Peyer's patch (tissue), 4 donors: ENCODE data around the gene RPL13A. TPM values are rescaled to one million over a fixed set of nuclear protein-coding genes. Genes with fewer than 3 reads are reported as not detected.

Experiments
- DNase-seq, 3 donors: peaks; one replicate each; pipeline ENCODE4 v3.0.0-alpha.2; 2017 to 2019
- H3K27ac ChIP-seq, 4 donors: fragments of 200-600 bp; sonication (generic); one replicate each; pipeline ENCODE4 v1.5.1; 2016 to 2019
- H3K27me3 ChIP-seq, 2 donors: fragments of 200-600 bp; sonication (generic); one replicate each; pipeline ENCODE4 v1.5.1; 2019
- H3K36me3 ChIP-seq, 3 donors: fragments of 200-600 bp; sonication (generic); one replicate each; pipeline ENCODE4 v1.5.1; 2016 to 2019
- H3K4me1 ChIP-seq, 4 donors: fragments of 200-600 bp; sonication (generic); one replicate each; pipeline ENCODE4 v1.5.1; 2016 to 2019
- H3K4me3 ChIP-seq, 4 donors: fragments of 200-600 bp; sonication (generic); 1 replicate in 3 of 4; 2 replicates in 1 of 4; pipeline ENCODE4 v1.5.1; 2016 to 2019; ENCODE audit warnings: mild to moderate bottlenecking in 1 of 4
- H3K9me3 ChIP-seq, 4 donors: fragments of 200-600 bp; sonication (generic); one replicate each; pipeline ENCODE4 v1.5.1; 2016 to 2019; ENCODE audit warnings: mild to moderate bottlenecking in 1 of 4
- POLR2A ChIP-seq, 2 donors: fragments of 450-650 bp; IDR thresholded peaks; one replicate each; pipeline ENCODE4 v1.5.1; 2017; ENCODE audit warnings: antibody characterized with exemption in 2 of 2, mild to moderate bottlenecking in 2 of 2, moderate library complexity in 2 of 2
- total RNA-seq, 4 donors: library from RNA; depleted of rRNA; stranded (reverse); fragments of >200 nt; gene quantifications; one replicate each; pipeline ENCODE4 v1.1.0, GENCODE V29; 2016
- TF ChIP-seq, protein P1 (sequence below), 6 experiments: fragments of 450-650 bp in 4 of 6; fragments of 200-600 bp in 2 of 6; sonication (generic) in 1 of 6; IDR thresholded peaks; one replicate each; pipeline ENCODE4 v1.5.1; 2017 to 2019; ENCODE audit warnings: antibody characterized with exemption in 6 of 6, mild to moderate bottlenecking in 3 of 6, moderate library complexity in 1 of 6

The RPL13A gene
- total RNA-seq, result 1,000 to 10,000 TPM; 1,523 to 3,539 (median 1,798) TPM

DNA sequence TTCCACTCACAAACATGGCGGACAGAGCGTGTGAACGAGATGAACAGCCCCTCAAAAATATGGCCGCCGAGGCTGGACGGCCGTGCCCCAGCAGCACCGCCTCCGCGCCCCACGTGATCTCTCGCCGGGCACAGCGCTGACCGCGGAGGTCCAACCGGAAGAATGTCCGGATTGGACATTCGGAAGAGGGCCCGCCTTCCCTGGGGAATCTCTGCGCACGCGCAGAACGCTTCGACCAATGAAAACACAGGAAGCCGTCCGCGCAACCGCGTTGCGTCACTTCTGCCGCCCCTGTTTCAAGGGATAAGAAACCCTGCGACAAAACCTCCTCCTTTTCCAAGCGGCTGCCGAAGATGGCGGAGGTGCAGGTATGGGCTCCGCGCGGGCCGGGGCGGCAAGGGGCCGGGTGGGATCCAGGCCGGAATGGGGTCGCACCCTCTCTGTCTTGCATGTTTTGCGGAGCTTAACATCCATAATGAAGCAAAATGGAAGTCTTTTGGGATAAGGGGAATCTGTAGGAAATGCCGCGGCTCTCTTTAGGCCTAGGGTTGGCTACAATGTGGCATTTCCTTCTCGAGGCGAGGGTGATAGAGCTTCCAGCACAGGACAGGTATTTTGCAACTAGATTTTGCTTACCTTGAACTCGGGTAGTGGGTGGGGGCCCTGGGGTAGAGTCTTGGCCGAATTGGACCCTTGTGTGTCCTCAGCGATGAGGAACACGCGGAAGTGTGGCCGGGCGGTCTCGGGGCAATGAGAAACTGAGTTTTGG lies at the start of gene RPL13A:
RPL13A (plus strand) TSS at position 332 of the 769 bp plus-strand sequence; CDS start at position 354, 22 bp downstream.
- Histone ChIP-seq H3K9me3 (no peaks in the 10 kb centered on the region), H3K4me3 (peak within 1 kb of the TSS; percentile 94 to 99 (median 96)), H3K27ac (peak within 1 kb of the TSS; percentile 92 to 95 (median 94)), H3K27me3 (no peaks in the 10 kb centered on the region), H3K4me1 (peaks cover 0 to 26% (median 19%) of the 10 kb centered on the region in 4 donors), H3K36me3 (peaks cover 0 to 32% (median 0%) of the 10 kb centered on the region in 3 donors)
- peak; percentile 99 for TF ChIP-seq POLR2A (IDR thresholded peaks at IDR 0.05)
- TF ChIP-seq, protein P1, sequence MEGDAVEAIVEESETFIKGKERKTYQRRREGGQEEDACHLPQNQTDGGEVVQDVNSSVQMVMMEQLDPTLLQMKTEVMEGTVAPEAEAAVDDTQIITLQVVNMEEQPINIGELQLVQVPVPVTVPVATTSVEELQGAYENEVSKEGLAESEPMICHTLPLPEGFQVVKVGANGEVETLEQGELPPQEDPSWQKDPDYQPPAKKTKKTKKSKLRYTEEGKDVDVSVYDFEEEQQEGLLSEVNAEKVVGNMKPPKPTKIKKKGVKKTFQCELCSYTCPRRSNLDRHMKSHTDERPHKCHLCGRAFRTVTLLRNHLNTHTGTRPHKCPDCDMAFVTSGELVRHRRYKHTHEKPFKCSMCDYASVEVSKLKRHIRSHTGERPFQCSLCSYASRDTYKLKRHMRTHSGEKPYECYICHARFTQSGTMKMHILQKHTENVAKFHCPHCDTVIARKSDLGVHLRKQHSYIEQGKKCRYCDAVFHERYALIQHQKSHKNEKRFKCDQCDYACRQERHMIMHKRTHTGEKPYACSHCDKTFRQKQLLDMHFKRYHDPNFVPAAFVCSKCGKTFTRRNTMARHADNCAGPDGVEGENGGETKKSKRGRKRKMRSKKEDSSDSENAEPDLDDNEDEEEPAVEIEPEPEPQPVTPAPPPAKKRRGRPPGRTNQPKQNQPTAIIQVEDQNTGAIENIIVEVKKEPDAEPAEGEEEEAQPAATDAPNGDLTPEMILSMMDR (IDR thresholded peaks at IDR 0.05), result peak in 1 of 6 experiments; percentile 6
- DNase-seq, result peak; percentile 99 to 100 (median 100)

DNA sequence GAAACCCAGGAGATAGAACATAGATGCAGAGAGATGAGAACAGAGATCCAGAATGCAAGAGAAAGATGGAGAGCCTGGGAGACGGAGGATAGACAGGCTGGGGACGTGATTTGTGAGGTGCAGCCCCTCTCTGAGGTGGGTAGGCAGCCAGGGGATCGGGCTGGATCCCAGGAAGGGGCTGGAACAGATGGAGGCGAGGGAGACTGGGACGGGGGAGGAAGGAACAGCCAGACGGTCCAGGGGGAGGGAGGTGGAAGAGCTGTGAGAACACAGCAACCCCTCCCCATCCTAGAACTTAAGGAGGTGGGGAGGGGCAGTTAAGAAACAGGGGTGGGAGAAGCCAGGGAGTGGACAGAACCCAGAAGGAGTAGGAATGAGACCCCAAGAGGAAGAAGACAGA lies 49.1 kb upstream of the RPL13A start:
- Histone ChIP-seq H3K4me3 (no peak overlapping the region), H3K9me3 (peaks cover 0 to 4% (median 0%) of the 10 kb centered on the region in 4 donors), H3K4me1 (peaks cover 0 to 12% (median 0%) of the 10 kb centered on the region in 4 donors), H3K27me3 (peaks cover 0 to 65% of the 10 kb centered on the region in 2 donors), H3K36me3 (no peaks in the 10 kb centered on the region), H3K27ac (no peak overlapping the region)
- TF ChIP-seq, protein P1 (IDR thresholded peaks at IDR 0.05), result no peak
- TF ChIP-seq POLR2A (IDR thresholded peaks at IDR 0.05), result no peak
- DNase-seq, result no peak

GRCh38 chr19:49439836-49440235 lies 47.6 kb upstream of the RPL13A start:
- Histone ChIP-seq H3K9me3 (peaks cover 0 to 4% (median 0%) of the 10 kb centered on the region in 4 donors), H3K4me1 (peaks cover 0 to 12% (median 0%) of the 10 kb centered on the region in 4 donors), H3K27ac (no peak overlapping the region), H3K27me3 (peaks cover 0 to 50% of the 10 kb centered on the region in 2 donors), H3K36me3 (no peaks in the 10 kb centered on the region), H3K4me3 (no peak overlapping the region)
- no peak for DNase-seq
- TF ChIP-seq POLR2A (IDR thresholded peaks at IDR 0.05), result no peak
- TF ChIP-seq, protein P1 (IDR thresholded peaks at IDR 0.05), result no peak

DNA sequence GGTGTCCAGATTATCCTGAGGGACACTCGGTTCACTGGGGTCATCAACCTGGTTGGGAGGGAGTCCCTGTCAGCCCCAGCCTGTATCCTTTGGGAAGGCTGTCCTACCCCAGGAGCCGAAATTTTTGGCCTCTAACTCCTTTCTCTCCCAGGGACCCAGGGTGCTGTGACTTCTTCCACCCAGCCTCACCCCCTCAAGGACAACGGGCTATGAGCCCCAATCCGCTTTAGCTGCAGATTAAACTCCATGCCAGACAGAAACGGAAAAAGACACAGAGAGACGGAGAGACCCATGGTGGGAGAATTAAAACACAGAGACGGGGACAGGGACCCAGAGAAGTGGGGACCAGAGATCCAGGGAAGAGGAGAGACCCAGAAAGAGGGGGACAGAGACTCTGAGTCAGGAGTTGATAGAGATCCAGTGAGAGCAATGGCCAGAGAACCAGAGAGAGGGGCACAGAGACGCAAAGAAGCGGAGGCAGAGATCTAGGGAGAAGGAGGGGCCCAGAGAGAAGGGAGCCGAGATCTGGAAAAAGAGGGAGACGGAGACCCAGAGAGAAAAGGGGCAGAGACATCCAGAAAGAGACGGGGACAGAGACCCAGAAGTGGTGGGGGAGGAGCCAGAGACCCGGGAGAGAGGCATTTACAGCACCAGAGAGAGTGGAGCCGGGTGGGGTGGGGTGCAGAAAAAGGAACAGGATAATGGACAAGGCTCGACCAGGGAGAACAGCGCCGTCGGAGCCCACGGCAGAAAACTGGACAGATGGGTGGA lies 46.8 kb upstream of the RPL13A start:
- peaks cover 0 to 4% (median 0%) of the 10 kb centered on the region in 4 donors for H3K9me3 ChIP-seq
- H3K27me3 ChIP-seq, result peaks cover 0 to 43% of the 10 kb centered on the region in 2 donors
- H3K36me3 ChIP-seq, result no peaks in the 10 kb centered on the region
- no peak for TF ChIP-seq POLR2A (IDR thresholded peaks at IDR 0.05)
- TF ChIP-seq, protein P1 (IDR thresholded peaks at IDR 0.05), result no peak
- H3K27ac ChIP-seq, result no peak overlapping the region
- H3K4me1 ChIP-seq, result peaks cover 0 to 12% (median 0%) of the 10 kb centered on the region in 4 donors
- peak overlapping the region; percentile 11 to 39 (median 32) for H3K4me3 ChIP-seq
- no peak for DNase-seq

GRCh38 chr19:49441210-49441959 lies 46.0 kb upstream of the RPL13A start, which contains the start of gene SLC17A7:
SLC17A7 (minus strand) TSS chr19:49441527; CDS start chr19:49441379, 148 bp downstream.
- peak in 1 of 3 donors; percentile 57 for DNase-seq
- H3K36me3 ChIP-seq, result peaks cover 0 to 1% (median 0%) of the 10 kb centered on the region in 3 donors
- no peak for TF ChIP-seq POLR2A (IDR thresholded peaks at IDR 0.05)
- TF ChIP-seq, protein P1 (IDR thresholded peaks at IDR 0.05), result no peak
- peak within 1 kb of the TSS in 3 of 4 donors; percentile 78 to 85 (median 79) for H3K27ac ChIP-seq
- H3K9me3 ChIP-seq, result peaks cover 0 to under 1% (median 0%) of the 10 kb centered on the region in 4 donors
- peaks cover 0 to 38% of the 10 kb centered on the region in 2 donors for H3K27me3 ChIP-seq
- peak within 1 kb of the TSS; percentile 11 to 67 (median 36) for H3K4me3 ChIP-seq
- peaks cover 0 to 12% (median 0%) of the 10 kb centered on the region in 4 donors for H3K4me1 ChIP-seq
